ENCODE data around the gene FNDC3B.

- TF ChIP-seq CTCF (IDR thresholded peaks at IDR 0.05) (no peak), POLR2AphosphoS5 (IDR thresholded peaks at IDR 0.05) (no peak)
Observed at GRCh38 chr3:172310428-172310760, 271.0 kb downstream of the FNDC3B start.
